PFSK-1 (cell line): ENCODE results near the gene LILRA5. TPM values are rescaled to one million over a fixed set of nuclear protein-coding genes. Genes with fewer than 3 reads are reported as not detected.

Experiments used
- FOXP2 ChIP-seq: optimal IDR thresholded peaks from 2 replicates; pipeline ENCODE3; 2011; ENCODE audit warnings: borderline replicate concordance, control low read depth, inconsistent platforms; ENCODE audit not compliant: insufficient read depth; ENCODE audit errors: extremely low read length, extremely low read depth
- POLR2AphosphoS5 ChIP-seq: IDR thresholded peaks from 2 replicates; pipeline ENCODE4 v1.6.1; 2012; ENCODE audit warnings: low read depth, mild to moderate bottlenecking, control low read depth, low read length, moderate library complexity
- REST ChIP-seq, 2 experiments: IDR thresholded peaks; 2 replicates each; pipeline versions ENCODE4 v1.6.1 to v1.8.0; 2011 to 2012; ENCODE audit warnings: low read depth in 2 of 2, low read length in 2 of 2, control low read depth in 1 of 2, inconsistent platforms in 1 of 2, mild to moderate bottlenecking in 1 of 2, moderate library complexity in 1 of 2; ENCODE audit not compliant: insufficient read depth in 1 of 2
- SIN3A ChIP-seq: IDR thresholded peaks from 2 replicates; pipeline ENCODE4 v1.6.1; 2012; ENCODE audit warnings: mild to moderate bottlenecking, low read length, moderate library complexity, borderline replicate concordance; ENCODE audit not compliant: insufficient read depth
- TAF1 ChIP-seq: IDR thresholded peaks from 2 replicates; pipeline ENCODE4 v1.6.1; 2012; ENCODE audit warnings: low read length, control low read depth, borderline replicate concordance; ENCODE audit not compliant: insufficient read depth
- polyA plus RNA-seq: library from polyadenylated mRNA; unstranded; fragments of >200 nt; gene quantifications from one replicate; pipeline ENCODE4 v1.2.1, GENCODE V29; 2012; ENCODE audit warnings: low read depth, missing spikeins; ENCODE audit not compliant: insufficient read length

Gene LILRA5
- not detected for polyA plus RNA-seq

DNA sequence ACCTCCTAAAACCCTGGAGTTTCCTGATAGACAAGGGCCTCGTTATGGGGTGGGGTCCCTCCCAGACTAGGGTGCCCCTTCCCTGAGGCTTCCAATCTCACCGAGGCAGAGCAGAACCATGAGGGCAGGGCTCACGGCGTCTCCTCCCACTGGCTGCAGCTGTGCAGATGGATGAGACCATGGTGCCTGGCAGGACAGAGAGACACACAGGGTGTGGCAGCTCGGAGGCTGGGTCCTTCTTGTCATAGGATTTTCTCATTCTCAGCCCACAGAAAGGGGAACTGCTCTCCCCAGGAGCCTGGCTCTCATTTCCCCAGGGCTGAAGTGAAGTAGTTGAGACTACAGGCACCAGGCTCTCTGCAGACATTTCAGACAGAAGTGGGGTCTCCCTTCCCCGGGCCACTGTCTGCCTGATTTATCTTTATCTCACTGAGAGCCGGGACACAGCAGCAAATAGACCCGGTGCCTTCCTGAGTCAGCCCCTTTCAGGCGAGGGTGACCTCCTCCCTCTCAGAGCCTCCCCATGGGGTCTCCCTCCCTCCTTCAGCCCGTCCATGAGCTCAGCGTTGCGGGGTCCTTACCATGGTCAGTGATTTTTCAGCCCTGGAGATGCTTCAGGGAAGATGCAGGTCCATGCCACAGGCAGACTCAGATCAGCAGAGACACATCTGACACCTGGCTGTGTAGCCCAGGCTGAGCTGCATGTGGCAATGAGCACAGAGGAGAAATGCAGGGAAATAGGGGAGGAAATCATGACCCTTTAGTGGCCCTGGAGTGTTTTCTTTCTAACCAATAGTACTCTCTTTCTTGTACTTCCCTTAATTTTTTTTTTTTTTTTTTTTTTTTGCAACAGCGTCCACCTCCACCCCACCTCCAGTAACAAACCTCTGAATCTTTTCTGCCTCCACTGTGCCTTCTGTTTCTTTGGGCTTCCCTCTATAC lies at the start of gene LILRA5:
TSS of gene LILRA5 (minus strand) at position 731 of the 942 bp plus-strand sequence. CDS start at position 584, 147 bp downstream.
- no peak for TF ChIP-seq REST (IDR thresholded peaks at IDR 0.05; ENCODE audit: insufficient read depth in 1 of 2, low read depth in 2 of 2, low read length in 2 of 2)
- no peak for TF ChIP-seq POLR2AphosphoS5
- no peak for TF ChIP-seq FOXP2
- no peak for TF ChIP-seq SIN3A
- no peak for TF ChIP-seq TAF1

GRCh38 chr19:54357381-54357780 lies 44.4 kb upstream of the LILRA5 start:
- TF ChIP-seq FOXP2 (no peak), TAF1 (no peak), REST (IDR thresholded peaks at IDR 0.05; ENCODE audit: insufficient read depth in 1 of 2, low read depth in 2 of 2, low read length in 2 of 2) (no peak), POLR2AphosphoS5 (no peak), SIN3A (no peak)

DNA sequence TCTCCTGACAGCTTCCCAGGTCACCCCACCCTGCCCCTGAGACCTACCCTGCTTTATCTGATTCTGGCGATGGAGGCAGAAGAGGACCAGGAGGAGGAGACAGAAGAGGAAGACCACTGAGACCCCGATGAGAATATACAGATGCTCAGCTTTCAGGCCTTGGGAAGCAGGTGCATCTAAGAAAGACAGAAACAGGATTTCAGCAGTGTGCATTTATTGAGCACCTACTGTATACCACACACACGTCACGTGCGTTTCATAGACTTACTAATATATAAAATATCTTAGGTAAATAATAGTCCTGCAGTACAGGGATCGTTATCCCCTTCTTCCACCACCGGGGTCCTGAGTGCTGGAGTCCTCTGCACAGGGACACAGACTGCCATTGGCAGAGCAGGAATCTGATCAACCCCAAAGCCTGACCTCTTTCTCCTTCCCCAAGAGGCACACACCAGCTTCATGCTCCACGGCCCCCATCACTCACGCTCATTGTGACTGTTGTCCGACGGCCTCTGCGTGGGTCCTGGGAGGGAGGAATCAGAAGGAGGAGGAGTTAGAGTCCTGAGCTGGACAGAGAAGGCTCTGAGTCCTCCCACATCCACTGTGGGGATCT lies 43.6 kb upstream of the LILRA5 start:
- TF ChIP-seq POLR2AphosphoS5 (no peak), REST (IDR thresholded peaks at IDR 0.05; ENCODE audit: insufficient read depth in 1 of 2, low read depth in 2 of 2, low read length in 2 of 2) (no peak), TAF1 (no peak), FOXP2 (no peak), SIN3A (no peak)

DNA sequence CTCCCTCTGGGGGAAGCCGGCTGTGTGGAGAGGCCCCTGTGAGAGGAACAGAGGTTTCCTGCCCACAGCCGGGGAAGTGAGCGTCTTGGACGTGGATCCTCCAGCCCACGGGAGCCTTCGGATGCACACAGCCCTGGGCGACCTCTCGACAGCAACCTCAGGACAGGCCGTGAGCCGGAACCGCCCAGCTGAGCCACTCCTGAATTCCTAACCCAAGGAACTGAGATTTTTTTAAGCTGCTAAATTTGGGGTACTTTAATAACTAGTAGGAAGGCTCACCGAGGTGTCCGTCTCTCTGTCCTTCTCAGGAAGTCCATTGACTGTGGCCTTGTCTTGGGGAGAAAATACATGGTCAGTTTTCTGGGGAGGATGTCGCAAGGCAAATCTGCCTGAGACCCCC lies 42.7 kb upstream of the LILRA5 start:
- TF ChIP-seq POLR2AphosphoS5 (no peak), TAF1 (no peak), SIN3A (no peak), FOXP2 (no peak), REST (IDR thresholded peaks at IDR 0.05; ENCODE audit: insufficient read depth in 1 of 2, low read depth in 2 of 2, low read length in 2 of 2) (no peak)
